GM18505 (cell line): ENCODE results near the gene CILP2.

Experiments used
- ATAC-seq: cut with Tn5 transposase; IDR thresholded peaks from one replicate; pipeline ENCODE4 v1.9.1; 2021; ENCODE audit not compliant: unreplicated experiment
- POLR2A ChIP-seq: IDR thresholded peaks from 4 replicates; pipeline ENCODE4 v1.6.1; 2011; ENCODE audit warnings: borderline replicate concordance; ENCODE audit not compliant: insufficient read depth, insufficient read length; ENCODE audit errors: extremely low read depth

The CILP2 gene

DNA sequence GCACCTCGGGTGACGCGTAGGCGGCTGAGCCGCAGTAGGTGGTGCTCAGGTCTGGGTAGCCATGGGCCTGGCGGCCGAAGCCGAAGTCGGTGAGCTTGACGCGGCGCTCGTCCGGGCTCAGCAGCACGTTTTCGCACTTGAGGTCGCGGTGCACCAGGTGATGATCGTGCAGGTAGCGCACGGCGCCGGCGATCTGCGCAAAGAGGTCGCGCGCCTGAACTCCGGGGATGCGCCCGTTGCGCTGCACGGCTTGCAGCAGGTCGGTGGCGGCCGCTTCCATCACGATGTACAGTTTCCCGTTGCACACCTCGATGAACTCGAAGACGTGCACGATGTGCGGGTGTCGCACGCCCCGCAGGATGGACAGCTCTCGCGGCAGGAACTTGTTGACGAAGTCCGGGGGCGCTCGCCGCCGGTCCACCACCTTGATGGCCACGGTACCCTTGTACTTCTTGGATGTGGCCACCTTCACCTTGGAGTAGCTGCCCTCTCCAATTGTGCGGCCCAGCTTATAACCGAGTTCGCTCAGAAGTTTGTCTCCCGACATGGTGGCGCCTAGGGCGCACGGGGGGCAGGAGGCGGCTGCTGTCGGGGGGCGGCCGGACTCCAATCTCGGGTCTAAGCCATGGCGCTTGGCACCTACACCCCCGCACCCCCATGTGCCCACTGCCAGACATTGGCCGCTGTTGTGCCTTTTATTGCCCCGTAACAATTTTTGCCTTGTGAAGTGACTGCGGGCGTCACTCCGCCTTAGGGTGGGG, 23.0 kb upstream of the CILP2 start, which contains the start of gene TSSK6:
Gene TSSK6 (minus strand): TSS at position 668 of the 761 bp plus-strand sequence. CDS start 121 bp downstream, at position 547.
- ATAC-seq: no peak
- no peak for TF ChIP-seq POLR2A

DNA sequence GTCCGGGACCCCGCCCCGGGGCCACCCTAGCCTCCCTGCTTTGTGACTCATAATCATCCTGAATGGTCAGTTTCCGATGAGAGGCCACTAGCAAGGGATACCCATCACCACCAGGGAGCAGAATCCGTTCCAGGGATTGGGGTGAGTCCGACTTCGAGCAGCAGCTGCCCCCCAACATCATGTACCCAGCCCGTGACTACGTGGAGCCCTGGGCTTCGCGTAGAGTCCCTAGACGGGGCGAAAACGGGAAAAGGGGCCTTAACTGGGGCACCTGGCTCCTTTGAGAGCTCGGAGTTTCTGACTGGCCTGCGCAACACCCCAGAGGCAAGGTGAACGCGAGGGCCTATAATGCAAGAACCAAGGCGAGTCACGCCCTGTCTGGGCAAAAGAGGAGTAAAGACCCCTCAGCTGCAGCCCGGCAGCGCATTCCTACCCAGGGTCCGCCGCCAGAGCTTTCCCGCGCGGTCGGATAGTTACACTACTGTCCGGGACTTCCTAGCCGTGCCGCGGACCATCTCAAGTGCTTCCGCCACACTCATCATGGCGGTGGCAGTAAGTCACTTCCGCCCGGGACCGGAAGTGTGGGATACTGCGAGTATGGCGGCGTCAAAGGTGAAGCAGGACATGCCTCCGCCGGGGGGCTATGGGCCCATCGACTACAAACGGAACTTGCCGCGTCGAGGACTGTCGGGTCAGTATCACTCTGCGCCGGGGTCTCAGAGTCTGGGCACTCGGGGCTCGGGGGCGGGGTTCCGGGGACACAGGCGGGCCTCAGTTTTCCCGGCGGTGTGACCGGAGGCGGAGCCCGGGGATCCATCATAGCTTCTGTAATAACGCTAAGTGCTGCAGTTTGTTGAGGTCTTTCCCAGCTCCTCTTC, 22.2 kb upstream of the CILP2 start, which contains the start of gene NDUFA13:
Gene NDUFA13 (plus strand): TSS at position 584 of the 878 bp plus-strand sequence. CDS start 14 bp downstream, at position 598.
- TF ChIP-seq POLR2A: peak; percentile 94
- peak; percentile 93 for ATAC-seq

DNA sequence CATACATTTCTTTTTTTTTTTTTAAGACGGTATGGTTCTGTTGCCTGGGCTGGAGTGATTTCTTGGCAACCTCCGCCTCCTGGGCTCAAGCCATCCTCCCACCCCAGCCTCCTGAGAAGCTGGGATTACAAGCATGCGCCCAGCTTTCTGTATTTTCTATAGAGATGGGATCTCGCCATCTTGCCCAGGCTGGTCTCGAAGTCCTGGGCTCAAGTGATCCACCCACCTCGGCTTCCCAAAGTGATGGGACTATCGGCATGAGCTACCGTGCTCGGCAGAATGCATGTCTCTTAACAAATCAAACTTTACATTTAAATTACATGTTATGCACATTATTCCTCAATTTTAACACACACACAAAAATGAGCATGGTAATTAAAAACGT, 20.8 kb upstream of the CILP2 start:
- no peak for TF ChIP-seq POLR2A

DNA sequence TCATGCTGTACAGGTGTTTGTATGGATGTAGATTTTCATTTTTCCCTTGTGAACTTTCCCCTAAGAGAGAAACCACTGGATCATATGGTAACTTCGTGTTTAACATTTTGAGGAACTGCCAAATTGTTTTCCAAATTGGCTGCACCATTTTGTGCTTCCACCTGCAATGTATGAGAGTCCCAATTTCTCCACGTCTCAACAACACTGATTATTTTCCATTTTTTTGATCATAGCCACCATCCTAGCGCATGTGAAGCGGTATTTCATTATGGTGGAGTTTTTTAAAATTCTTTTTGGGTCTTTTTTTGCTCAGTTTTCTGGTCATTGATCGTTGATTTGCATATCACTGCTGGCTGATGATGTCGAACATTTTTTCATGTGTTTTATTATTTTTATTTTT, 17.1 kb upstream of the CILP2 start:
- no peak for ATAC-seq
- TF ChIP-seq POLR2A: no peak

More for the DNA sequence above, 20.8 kb upstream of the CILP2 start:
- ATAC-seq: no peak

DNA sequence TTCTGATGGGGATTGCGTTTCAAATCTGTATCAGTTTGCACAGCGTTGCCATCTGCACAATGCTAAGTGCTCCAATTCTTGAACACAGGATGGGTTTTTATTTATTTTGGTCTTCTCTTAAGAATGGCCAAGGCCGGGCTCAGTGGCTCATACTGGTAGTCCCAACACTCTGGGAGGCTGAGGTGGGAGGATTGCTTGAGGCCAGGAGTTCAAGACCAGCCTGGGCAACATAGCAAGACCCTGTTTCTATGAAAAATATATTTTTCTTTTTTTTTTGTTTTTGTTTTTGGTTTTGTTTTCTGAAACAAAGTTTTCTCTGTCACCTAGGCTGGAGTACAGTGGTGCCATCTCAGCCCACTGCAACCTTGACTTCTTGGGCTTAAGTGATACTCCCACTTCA, 14.9 kb upstream of the CILP2 start:
- ATAC-seq: no peak
- TF ChIP-seq POLR2A: no peak

DNA sequence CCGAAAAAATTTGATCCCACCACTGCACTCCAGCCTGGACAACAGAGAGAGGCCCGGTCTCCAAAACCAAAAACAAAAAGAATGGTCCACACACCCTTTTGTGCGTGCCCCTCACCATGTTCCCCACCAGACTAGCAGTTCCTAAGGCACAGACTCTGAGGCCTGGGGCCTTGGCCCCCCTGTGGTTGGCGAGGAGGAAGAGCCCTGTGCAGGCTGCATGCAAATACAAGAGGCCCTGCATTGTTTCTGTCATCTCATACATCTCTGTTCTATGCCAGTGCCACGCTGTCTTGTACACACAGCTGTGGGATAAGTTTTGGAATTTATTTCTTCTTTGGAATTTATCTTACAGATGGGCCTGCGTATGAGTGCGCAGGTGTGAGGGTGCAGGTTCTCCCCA, 14.0 kb upstream of the CILP2 start:
- TF ChIP-seq POLR2A: no peak
- ATAC-seq: no peak

DNA sequence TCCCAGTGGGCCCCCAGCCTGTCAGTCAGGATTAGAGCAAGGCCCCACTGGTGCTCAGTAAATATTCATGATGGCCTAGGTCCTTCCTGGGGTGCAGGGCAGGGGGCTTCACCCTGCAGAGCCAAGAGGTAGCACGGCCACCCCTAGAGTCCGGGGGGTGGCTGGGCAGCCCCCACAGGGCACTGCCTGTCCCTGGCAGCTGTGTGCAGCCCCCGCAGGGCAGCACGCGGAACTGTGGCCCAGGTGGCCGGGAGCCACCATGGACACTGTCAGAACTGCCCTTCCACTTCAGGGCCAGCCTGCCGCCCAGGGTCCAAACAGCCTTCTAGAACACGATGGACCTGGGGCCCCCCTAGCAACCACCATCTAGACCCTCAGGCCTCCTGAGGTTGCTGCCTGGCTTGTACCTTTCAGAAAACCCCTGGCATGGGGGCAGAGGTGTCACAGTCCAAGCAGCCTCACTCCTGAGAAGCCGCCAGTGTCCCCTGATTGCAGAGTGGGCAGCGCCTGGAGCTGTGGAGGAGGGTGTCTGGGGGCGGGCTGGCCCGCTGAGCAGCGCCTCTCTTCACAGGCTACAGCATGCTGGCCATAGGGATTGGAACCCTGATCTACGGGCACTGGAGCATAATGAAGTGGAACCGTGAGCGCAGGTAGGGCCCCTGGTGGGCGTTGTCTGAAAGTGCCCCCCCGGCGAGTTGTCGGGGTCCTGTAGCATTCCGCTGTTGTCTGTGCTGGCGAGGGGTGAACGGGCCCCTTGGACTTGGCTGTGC, 12.3 kb upstream of the CILP2 start:
- no peak for ATAC-seq
- no peak for TF ChIP-seq POLR2A

DNA sequence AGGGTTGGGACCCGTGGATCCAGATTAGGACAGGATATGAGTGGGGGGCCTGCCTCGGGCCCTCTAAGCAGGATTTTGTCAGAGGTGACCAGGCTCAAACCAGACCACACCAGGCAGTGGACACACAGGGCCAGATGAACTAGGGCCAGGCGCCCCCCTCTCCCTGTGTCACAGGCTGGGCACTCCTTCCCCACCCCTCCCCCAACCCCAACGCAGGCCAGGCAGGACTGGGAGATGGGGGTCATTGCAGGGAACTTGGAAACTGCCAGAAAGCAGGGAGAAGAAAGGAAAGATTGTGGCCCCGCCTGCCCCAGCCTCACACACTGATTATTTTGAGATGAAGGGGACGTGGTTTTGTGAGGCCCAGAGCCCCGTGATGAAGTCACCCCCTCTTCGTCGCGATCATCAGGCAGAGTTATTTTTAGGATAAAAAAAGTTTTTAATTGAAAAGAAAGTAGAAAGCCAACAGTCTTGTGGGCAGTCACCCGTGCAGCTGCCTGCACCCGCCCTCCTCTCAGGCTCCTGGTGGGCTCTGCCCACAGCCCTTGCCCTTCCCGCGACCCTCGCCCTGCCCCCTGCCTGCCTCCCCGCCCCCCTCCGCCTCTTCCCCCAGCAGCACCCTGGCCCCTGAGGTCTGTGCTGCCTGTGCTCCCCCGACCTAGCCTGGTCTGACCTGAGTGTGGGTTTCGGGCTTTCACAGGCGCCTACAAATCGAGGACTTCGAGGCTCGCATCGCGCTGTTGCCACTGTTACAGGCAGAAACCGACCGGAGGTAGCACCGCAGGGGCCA, 11.3 kb upstream of the CILP2 start:
- ATAC-seq: no peak
- no peak for TF ChIP-seq POLR2A

DNA sequence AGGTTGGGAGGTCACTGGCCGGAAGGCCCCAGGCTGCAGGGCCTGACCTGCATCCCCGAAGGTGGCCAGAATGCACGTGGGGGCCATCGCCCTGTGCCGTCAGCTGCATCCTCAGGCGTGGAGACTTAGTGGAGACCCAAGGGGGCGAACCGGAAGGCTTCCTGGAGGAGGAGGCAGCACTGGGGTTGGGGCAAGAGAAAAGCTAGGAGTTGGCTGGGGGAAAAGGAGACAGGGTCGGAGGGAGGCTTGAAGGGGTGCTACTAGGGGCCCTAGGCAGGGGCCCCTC, 10.8 kb upstream of the CILP2 start:
- no peak for ATAC-seq
- no peak for TF ChIP-seq POLR2A

DNA sequence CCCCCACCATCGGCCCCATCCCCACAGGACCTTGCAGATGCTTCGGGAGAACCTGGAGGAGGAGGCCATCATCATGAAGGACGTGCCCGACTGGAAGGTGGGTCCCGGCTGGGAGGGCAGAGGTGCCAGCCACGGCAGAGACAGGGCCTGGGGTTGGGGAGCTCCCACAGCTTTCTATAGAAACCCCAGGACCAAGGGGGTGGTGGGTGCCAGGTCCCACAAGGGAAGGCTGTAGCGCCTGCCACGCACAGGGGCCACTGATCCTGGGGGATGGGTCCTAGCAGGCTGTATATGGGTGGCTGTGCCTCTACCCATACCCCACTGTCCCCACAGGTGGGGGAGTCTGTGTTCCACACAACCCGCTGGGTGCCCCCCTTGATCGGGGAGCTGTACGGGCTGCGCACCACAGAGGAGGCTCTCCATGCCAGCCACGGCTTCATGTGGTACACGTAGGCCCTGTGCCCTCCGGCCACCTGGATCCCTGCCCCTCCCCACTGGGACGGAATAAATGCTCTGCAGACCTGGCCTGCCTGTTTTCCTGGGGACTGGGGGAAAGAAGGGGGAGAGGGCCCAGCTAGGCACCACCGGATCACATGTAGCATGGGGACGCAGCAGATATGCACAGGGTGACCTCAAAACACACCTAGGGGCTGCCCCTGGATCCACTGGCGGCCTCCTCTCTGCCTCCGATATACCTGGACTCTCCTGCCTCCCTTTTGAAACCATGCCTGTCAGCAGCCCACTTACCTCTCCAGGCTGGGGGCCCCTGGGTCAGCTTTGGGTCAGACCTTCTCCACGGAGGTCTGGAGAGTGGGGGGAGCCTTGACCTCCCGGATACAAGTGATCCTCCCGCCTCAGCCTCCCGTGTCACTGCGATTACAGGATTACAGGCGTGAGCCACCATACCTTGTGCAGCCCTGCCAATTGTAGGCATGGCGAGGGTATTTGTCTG, 10.1 kb upstream of the CILP2 start:
- no peak for ATAC-seq

DNA sequence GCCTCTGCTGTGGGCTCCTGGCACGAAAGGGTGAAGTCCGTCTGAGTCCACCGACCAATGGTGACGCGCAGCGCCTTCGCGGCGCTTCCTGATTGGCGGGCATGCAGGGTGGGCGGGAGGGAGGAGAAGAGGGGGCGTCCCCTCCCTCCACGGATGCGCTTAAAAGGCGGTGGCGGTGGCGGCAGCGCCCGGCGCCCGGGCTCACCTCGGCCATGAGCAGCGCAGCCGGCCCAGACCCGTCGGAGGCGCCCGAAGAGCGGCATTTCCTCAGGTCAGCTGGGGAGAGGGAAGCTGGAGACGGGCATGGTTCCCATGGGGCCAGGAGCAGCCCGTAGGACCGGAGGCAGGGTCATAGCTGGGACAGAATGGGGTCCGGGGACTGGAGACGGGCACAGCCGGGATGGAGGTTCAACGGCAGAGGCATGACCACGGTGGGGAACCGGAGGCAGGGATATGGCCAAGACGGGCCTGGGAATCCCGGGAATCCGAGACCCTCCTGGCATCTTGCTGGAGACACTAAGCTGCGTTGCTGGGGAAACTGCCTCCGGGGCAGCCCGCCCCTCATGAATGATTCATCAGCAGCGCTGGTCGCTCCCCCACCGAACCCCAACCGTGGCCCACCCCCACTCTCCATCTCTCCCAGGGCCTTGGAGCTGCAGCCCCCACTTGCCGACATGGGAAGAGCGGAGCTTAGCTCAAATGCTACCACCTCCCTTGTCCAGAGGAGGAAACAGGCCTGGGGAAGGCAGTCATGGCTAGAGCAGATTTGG, 9.2 kb upstream of the CILP2 start, which contains the start of gene YJEFN3:
Gene YJEFN3 (plus strand): TSS at position 191 of the 770 bp plus-strand sequence. CDS start 22 bp downstream, at position 213.
- TF ChIP-seq POLR2A: no peak
- ATAC-seq: no peak

More for the DNA sequence above, 10.1 kb upstream of the CILP2 start:
- TF ChIP-seq POLR2A: no peak
